DND-41 (cell line): ENCODE data around the gene RNF213.

Experiments
- ATAC-seq: fragments of 200-7000 bp; cut with Tn5 transposase; 3 replicates; pipeline ENCODE4 v1.9.1; 2021; ENCODE audit warnings: low read depth; ENCODE audit not compliant: insufficient read depth
- DNase-seq: peaks from one replicate; pipeline ENCODE4 v3.0.0-alpha.2; 2020
- H2AFZ ChIP-seq: 2 replicates; pipeline ENCODE4 v1.6.0; 2012; ENCODE audit warnings: low read depth, low read length
- H3K27ac ChIP-seq: 2 replicates; pipeline ENCODE4 v1.5.1; 2012; ENCODE audit warnings: low read length, inconsistent platforms
- H3K27me3 ChIP-seq: fragments of 200-600 bp; sonication (generic); 2 replicates; pipeline ENCODE4 v1.6.0; 2012; ENCODE audit warnings: low read length, mild to moderate bottlenecking, inconsistent platforms; ENCODE audit not compliant: insufficient read depth, poor library complexity
- H3K36me3 ChIP-seq: 2 replicates; pipeline ENCODE4 v1.5.1; 2012; ENCODE audit warnings: low read length, inconsistent platforms; ENCODE audit not compliant: insufficient read depth
- H3K4me1 ChIP-seq: 2 replicates; pipeline ENCODE4 v1.5.1; 2012; ENCODE audit warnings: mild to moderate bottlenecking, low read length; ENCODE audit not compliant: insufficient read depth
- H3K4me2 ChIP-seq: 2 replicates; pipeline ENCODE4 v1.6.0; 2012; ENCODE audit warnings: mild to moderate bottlenecking, moderate library complexity, low read length, inconsistent platforms; ENCODE audit not compliant: insufficient read depth
- H3K4me3 ChIP-seq, 2 experiments: fragments of 200-600 bp in 1 of 2; shearing (Covaris generic) in 1 of 2; 2 replicates each; pipeline ENCODE4 v1.5.1; 2012 to 2016; ENCODE audit warnings: inconsistent platforms in 2 of 2, low read length in 2 of 2, mild to moderate bottlenecking in 2 of 2, low read depth in 1 of 2, moderate library complexity in 1 of 2
- H3K79me2 ChIP-seq: 2 replicates; pipeline ENCODE4 v1.6.0; 2012; ENCODE audit warnings: low read length, inconsistent platforms; ENCODE audit not compliant: insufficient read depth
- H3K9ac ChIP-seq: 2 replicates; pipeline ENCODE4 v1.6.0; 2012; ENCODE audit warnings: low read depth, mild to moderate bottlenecking, inconsistent platforms, low read length, moderate library complexity
- H3K9me3 ChIP-seq: 2 replicates; pipeline ENCODE4 v1.5.1; 2012; ENCODE audit warnings: low read length, moderate library complexity, mild to moderate bottlenecking, inconsistent platforms; ENCODE audit not compliant: insufficient read depth, severe bottlenecking
- H4K20me1 ChIP-seq: 2 replicates; pipeline ENCODE4 v1.6.0; 2012; ENCODE audit warnings: low read length; ENCODE audit not compliant: insufficient read depth
- CTCF ChIP-seq: IDR thresholded peaks from 2 replicates; pipeline ENCODE4 v1.5.1; 2012; ENCODE audit warnings: borderline replicate concordance, low read length, moderate library complexity, mild to moderate bottlenecking; ENCODE audit not compliant: poor library complexity, severe bottlenecking; ENCODE audit errors: extremely low read depth
- EZH2 ChIP-seq: IDR thresholded peaks from 3 replicates; pipeline ENCODE4 v1.6.1; 2012; ENCODE audit warnings: borderline replicate concordance, low read depth, mild to moderate bottlenecking, moderate library complexity, low read length, inconsistent platforms; ENCODE audit not compliant: severe bottlenecking

RNF213 gene

DNA sequence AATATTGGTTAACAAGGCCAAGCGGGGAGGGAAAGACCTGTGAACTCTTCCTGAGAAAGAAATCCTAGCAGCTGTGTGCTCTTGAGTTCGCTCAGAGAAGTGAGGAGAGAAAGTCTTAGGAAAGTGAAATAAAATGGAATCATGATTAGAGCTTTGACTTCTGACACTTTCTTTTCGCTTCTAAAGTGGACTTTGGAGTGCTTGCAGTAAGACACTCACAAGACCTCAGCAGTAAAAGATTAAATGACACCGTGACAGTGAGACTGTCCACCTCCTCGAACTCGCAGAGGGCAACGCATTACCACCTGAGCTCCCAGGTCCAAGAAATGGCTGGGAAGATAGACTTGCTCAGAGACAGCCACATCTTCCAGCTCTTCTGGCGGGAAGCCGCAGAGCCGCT is 71.2 kb downstream of the RNF213 start:
- H3K4me2 ChIP-seq, result no peak overlapping the region
- H3K27ac ChIP-seq, result no peak overlapping the region
- H4K20me1 ChIP-seq, result no peaks in the 10 kb centered on the region
- no peak overlapping the region for H3K4me3 ChIP-seq
- no peaks in the 10 kb centered on the region for H3K4me1 ChIP-seq
- H3K27me3 ChIP-seq, result no peaks in the 10 kb centered on the region
- no peaks in the 10 kb centered on the region for H3K79me2 ChIP-seq
- no peak overlapping the region for H3K9ac ChIP-seq
- no peak for ATAC-seq
- H3K9me3 ChIP-seq, result no peaks in the 10 kb centered on the region
- H2AFZ ChIP-seq, result no peak overlapping the region
- H3K36me3 ChIP-seq, result peaks cover 84% of the 10 kb centered on the region
- no peak for DNase-seq
- TF ChIP-seq CTCF, result no peak
- TF ChIP-seq EZH2, result no peak

DNA sequence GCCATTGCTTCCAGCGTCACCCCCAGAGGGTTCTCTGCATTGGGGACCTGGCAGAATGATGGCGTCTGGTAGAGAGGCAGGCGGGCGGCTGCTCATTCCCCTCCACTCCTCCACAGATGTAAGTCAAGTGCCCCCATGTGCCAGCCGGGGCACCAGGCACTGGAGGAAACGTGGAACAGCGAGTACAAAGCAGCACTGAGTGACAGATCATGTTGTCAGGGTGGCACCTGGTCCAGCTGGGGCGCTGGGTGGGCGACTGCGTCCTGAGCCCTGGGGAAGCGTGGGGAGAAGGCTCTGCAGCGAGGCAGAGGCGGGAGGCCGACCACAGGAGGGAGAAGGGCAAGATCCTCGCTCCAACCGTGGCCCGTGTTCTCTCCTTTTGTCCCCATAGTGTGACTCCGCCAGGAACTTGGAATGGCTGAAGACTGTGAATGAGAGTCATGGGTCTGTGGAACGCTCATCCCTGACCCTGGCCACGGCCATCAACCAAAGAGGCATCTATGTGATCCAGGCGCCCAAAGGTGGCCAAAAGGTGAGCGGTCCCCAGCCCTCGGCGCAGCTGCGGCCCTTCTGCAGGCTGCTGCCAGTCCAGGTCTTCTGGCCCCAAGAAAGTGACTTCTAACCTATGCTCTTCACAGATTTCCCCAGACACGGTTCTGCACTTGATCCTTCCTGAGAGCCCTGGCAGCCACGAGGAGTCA is 76.7 kb downstream of the RNF213 start:
- H3K4me1 ChIP-seq, result no peaks in the 10 kb centered on the region
- H2AFZ ChIP-seq, result no peak overlapping the region
- DNase-seq, result no peak
- no peak overlapping the region for H3K4me3 ChIP-seq
- no peak overlapping the region for H3K9ac ChIP-seq
- no peaks in the 10 kb centered on the region for H3K27me3 ChIP-seq
- H4K20me1 ChIP-seq, result no peaks in the 10 kb centered on the region; the same call in 1 of the 2 replicates
- H3K79me2 ChIP-seq, result no peaks in the 10 kb centered on the region
- peaks cover 79% of the 10 kb centered on the region for H3K36me3 ChIP-seq
- no peak for TF ChIP-seq EZH2
- TF ChIP-seq CTCF, result no peak
- no peak overlapping the region for H3K27ac ChIP-seq
- no peak for ATAC-seq
- H3K9me3 ChIP-seq, result no peaks in the 10 kb centered on the region
- H3K4me2 ChIP-seq, result no peak overlapping the region

- no peak for TF ChIP-seq EZH2
- no peak for TF ChIP-seq CTCF
- no peak overlapping the region for H3K4me3 ChIP-seq
- H3K36me3 ChIP-seq, result peaks cover 80% of the 10 kb centered on the region
- H3K79me2 ChIP-seq, result no peaks in the 10 kb centered on the region
- no peak overlapping the region for H3K9ac ChIP-seq
- H3K27ac ChIP-seq, result no peak overlapping the region
- H4K20me1 ChIP-seq, result no peaks in the 10 kb centered on the region; the same call in 1 of the 2 replicates
- ATAC-seq (no peak), DNase-seq (no peak)
- no peak overlapping the region for H3K4me2 ChIP-seq
- no peak overlapping the region for H2AFZ ChIP-seq
- no peaks in the 10 kb centered on the region for H3K9me3 ChIP-seq
- H3K27me3 ChIP-seq, result no peaks in the 10 kb centered on the region
- H3K4me1 ChIP-seq, result no peaks in the 10 kb centered on the region
Observed at GRCh38 chr17:80339118-80339517, 78.5 kb downstream of the RNF213 start.
